OCI-LY7 (cell line): ENCODE results near the gene RAD1.

ENCODE experiments used
- CTCF ChIP-seq: fragments of 200-600 bp; sonication (generic); conservative IDR thresholded peaks from 2 replicates; pipeline ENCODE4 v1.5.1; 2014; ENCODE audit warnings: mild to moderate bottlenecking, antibody characterized with exemption, low read length, moderate library complexity, mixed read lengths
- EZH2phosphoT487 ChIP-seq: fragments of 200-600 bp; sonication (generic); IDR thresholded peaks from 2 replicates; pipeline ENCODE4 v1.6.1; 2018; ENCODE audit warnings: low read depth, borderline replicate concordance, mild to moderate bottlenecking, mixed run types, antibody characterized with exemption, low read length, moderate library complexity, mixed read lengths

- TF ChIP-seq CTCF: no peak
- TF ChIP-seq EZH2phosphoT487: no peak
These were observed 11.1 kb upstream of the RAD1 start for GRCh38 chr5:34926318-34926888.
